GM12873 (cell line): ENCODE results near the gene MRRF.

Experiments
- CTCF ChIP-seq: IDR thresholded peaks from 2 replicates; pipeline ENCODE4 v1.5.1; 2012; ENCODE audit warnings: low read depth, mild to moderate bottlenecking, moderate library complexity, low read length, control low read depth; ENCODE audit not compliant: insufficient read depth; ENCODE audit errors: missing control alignments

The MRRF gene

DNA sequence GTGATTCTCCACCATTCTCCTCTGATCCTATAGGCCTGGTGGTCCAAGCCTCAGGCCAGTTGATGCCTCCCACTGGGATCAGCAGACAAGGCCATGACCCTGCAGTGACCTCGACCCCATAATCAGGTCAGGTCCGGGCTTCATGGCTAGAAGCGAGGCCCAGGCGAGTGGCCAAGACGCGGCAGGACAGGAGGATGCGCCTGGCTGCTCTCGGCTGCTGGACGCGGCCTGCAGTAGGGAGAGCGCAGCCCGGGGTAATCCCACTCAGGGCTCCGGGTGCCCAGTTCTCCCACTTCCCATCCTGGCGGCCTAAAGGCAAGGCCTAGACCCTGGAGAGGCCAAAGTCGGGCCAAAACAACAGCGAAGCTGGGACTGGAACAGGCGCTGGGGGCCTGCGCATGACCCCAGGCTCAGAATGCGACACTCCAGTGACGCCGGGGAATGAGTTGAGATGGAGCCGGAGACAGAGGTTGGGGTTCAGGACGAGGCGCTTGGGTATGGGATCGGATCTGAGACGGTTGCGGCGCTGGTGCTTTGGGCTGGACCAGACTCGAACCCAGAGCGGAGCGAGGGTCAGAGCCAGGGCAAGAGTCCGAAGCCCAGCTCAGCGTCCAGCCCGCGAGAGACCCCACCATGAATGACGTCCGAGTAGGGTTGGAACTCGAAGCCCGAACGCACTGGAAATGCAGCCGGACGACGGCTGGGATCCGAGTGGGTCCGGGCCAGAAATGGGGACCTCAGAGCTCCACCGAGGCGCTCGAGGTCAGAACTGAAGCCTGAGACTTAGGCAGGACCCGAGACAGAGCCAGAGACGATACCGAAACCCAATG is 39.2 kb upstream of the MRRF start:
- TF ChIP-seq CTCF: no peak

DNA sequence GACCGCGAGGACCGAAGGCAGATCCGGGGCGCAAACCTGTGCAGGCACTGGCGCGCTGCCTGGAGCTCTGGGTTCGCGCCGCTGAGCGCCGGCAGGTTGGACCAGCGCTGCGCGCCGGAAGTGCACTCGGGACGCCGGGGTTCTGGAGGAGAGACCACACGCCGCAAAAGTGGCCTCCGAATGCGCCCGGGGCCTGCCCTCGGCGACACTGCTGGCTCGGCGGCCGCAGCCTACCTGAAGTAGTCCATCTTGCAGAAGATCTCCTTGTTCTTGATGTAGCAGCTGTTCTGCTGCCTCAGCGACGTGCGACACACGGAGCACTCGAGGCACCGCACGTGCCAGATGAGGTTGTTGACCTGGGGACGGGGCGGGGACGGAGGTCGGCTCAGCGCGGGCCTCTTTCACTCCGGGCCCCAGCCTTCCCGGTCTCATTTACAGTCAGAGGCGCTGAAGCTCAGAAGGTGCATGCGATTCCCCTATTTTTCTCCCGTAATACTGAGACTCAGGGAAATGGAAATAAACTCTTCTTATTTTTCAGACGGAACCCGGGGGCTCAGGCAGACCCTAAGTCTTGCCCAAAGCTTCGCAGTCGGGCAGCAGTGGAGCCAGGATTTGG is 38.4 kb upstream of the MRRF start:
- no peak for TF ChIP-seq CTCF

GRCh38 chr9:122226758-122227574 is 37.7 kb upstream of the MRRF start:
- TF ChIP-seq CTCF: no peak

GRCh38 chr9:122227575-122227900 is 37.1 kb upstream of the MRRF start:
- no peak for TF ChIP-seq CTCF

- TF ChIP-seq CTCF: no peak
Measured at GRCh38 chr9:122228191-122228567, 36.5 kb upstream of the MRRF start.

DNA sequence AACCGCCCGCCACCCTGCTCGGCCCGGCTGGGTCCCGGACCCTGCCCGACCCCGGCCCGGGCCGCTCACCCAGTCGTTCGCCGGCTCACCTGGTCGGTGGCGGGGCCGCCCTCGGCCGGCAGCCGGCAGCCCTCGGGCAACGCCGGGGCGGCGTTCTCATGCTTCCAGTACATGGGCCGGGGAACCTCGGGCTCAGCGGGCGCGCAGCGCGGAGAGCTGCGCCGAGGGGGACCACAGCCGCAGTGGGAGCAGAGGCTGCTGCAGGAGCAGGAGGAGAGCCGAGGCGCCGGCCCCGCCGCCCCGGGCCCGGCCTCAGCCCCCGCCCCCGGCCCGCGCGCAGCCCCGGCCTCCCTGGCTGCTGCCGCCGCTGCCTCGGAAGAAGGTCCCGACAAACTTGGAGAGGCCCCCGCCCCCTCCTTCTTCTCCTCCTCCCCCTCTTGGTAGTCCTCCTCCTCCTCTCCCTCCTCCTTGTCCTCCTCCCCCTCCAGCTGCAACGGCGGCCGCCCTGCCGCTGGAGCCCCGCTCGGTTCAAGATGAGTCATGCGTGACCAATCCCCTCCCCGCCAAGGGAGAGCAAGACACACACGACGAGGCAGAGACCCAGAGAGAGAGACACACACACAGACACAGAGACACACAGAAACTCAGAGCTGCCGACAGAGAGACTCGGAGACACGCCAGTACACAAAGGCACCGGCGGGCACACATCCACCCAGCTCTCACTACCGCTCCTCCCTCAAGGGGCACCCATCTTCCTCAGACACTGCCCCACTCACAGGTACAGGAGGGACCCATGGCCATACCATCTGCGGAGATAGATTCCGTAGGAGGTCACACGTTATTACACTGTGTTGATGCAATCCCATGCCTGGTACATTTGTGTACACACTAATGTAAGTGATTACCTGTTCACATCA is 35.9 kb upstream of the MRRF start, which contains the start of gene LHX6:
TSS of gene LHX6 (minus strand) at position 390 of the 917 bp plus-strand sequence. CDS start at position 173, 217 bp downstream.
- TF ChIP-seq CTCF: no peak
